GM12891 (cell line): Measurements from ENCODE around the gene JUND.
A peak's percentile ranks its signal among the peaks of the same experiment; 100 is the strongest.

ENCODE experiments used
- DNase-seq: peaks from one replicate; pipeline ENCODE4 v3.0.0; 2011; ENCODE audit warnings: low spot score; ENCODE audit not compliant: insufficient read length
- FAIRE-seq: peaks from 2 replicates; lab custom pipeline; 2011; peaks lifted over from hg19 to GRCh38; lab: Jason Lieb, UNC
- PAX5 ChIP-seq: IDR thresholded peaks from 2 replicates; pipeline ENCODE4 v1.6.1; 2011; ENCODE audit warnings: low read length, moderate library complexity, mild to moderate bottlenecking; ENCODE audit not compliant: insufficient read depth, severe bottlenecking
- POLR2A ChIP-seq: IDR thresholded peaks from 2 replicates; pipeline ENCODE4 v1.6.1; 2011; ENCODE audit warnings: low read depth, low read length, control low read depth
- POLR2AphosphoS5 ChIP-seq: IDR thresholded peaks from 2 replicates; pipeline ENCODE4 v1.6.1; 2011; ENCODE audit warnings: low read depth, low read length, control low read depth
- POU2F2 ChIP-seq: IDR thresholded peaks from 2 replicates; pipeline ENCODE4 v1.6.1; 2011; ENCODE audit warnings: low read depth, mild to moderate bottlenecking, control low read depth, low read length, moderate library complexity
- SPI1 ChIP-seq: IDR thresholded peaks from 2 replicates; pipeline ENCODE4 v1.6.1; 2011; ENCODE audit warnings: low read depth, low read length, control low read depth
- TAF1 ChIP-seq: IDR thresholded peaks from 2 replicates; pipeline ENCODE4 v1.6.1; 2011; ENCODE audit warnings: low read depth, low read length, control low read depth

The JUND gene

GRCh38 chr19:18249834-18250233, 31.6 kb downstream of the JUND start:
- no peak for DNase-seq
- no peak for TF ChIP-seq PAX5
- no peak for TF ChIP-seq POLR2AphosphoS5
- TF ChIP-seq SPI1, result no peak
- no peak for TF ChIP-seq POLR2A
- TF ChIP-seq TAF1, result no peak
- TF ChIP-seq POU2F2, result no peak
- no peak for FAIRE-seq

GRCh38 chr19:18245297-18245696, 36.1 kb downstream of the JUND start:
- no peak for DNase-seq
- FAIRE-seq, result no peak
- TF ChIP-seq POLR2AphosphoS5 (no peak), POLR2A (no peak), PAX5 (no peak), SPI1 (no peak), TAF1 (no peak), POU2F2 (no peak)

GRCh38 chr19:18239303-18239702, 42.1 kb downstream of the JUND start:
- no peak for TF ChIP-seq SPI1
- TF ChIP-seq POLR2A, result no peak
- TF ChIP-seq PAX5, result no peak
- no peak for TF ChIP-seq TAF1
- TF ChIP-seq POU2F2, result no peak
- no peak for TF ChIP-seq POLR2AphosphoS5
- no peak for DNase-seq
- FAIRE-seq, result no peak

- no peak for DNase-seq
- TF ChIP-seq POU2F2 (no peak), SPI1 (no peak), TAF1 (no peak), PAX5 (no peak), POLR2AphosphoS5 (no peak), POLR2A (no peak)
- FAIRE-seq, result no peak
These were observed 47.2 kb downstream of the JUND start for GRCh38 chr19:18234194-18234593.

- no peak for TF ChIP-seq POLR2AphosphoS5
- TF ChIP-seq POLR2A, result no peak
- TF ChIP-seq PAX5, result no peak
- no peak for TF ChIP-seq POU2F2
- DNase-seq (peak; percentile 82), FAIRE-seq (no peak)
These were observed 48.1 kb downstream of the JUND start for GRCh38 chr19:18233224-18233825.

- FAIRE-seq (no peak), DNase-seq (no peak)
- TF ChIP-seq TAF1 (no peak), POU2F2 (no peak), POLR2A (no peak), POLR2AphosphoS5 (no peak), SPI1 (no peak), PAX5 (no peak)
These were observed 48.7 kb downstream of the JUND start for GRCh38 chr19:18232540-18233223.

GRCh38 chr19:18231775-18232174, 49.6 kb downstream of the JUND start:
- no peak for FAIRE-seq
- DNase-seq, result no peak
- TF ChIP-seq TAF1 (no peak), PAX5 (no peak), POLR2A (no peak), POLR2AphosphoS5 (no peak), SPI1 (no peak), POU2F2 (no peak)

- no peak for FAIRE-seq
- TF ChIP-seq TAF1, result no peak
- no peak for TF ChIP-seq POLR2A
- TF ChIP-seq PAX5, result no peak
- TF ChIP-seq POLR2AphosphoS5, result no peak
- no peak for TF ChIP-seq SPI1
- TF ChIP-seq POU2F2, result no peak
- no peak for DNase-seq
These were observed 50.3 kb downstream of the JUND start for GRCh38 chr19:18230941-18231734.

GRCh38 chr19:18229915-18230314, 51.5 kb downstream of the JUND start:
- no peak for FAIRE-seq
- DNase-seq, result no peak
- TF ChIP-seq POLR2AphosphoS5, result no peak
- no peak for TF ChIP-seq PAX5
- TF ChIP-seq TAF1, result no peak
- TF ChIP-seq SPI1, result no peak
- TF ChIP-seq POU2F2, result no peak
- no peak for TF ChIP-seq POLR2A
